Testis (tissue), 2 donors: ENCODE results near the gene CDC14A.

Experiments used
- CTCF ChIP-seq, 3 experiments: fragments of 450-650 bp in 2 of 3; fragments of 200-600 bp in 1 of 3; sonication (generic) in 1 of 3; IDR thresholded peaks; one replicate each; pipeline ENCODE4 v1.5.1; 2016 to 2019; ENCODE audit warnings: antibody characterized with exemption in 3 of 3, mild to moderate bottlenecking in 2 of 3, moderate library complexity in 1 of 3
- POLR2A ChIP-seq: fragments of 450-650 bp; IDR thresholded peaks from one replicate; pipeline ENCODE4 v1.6.1; 2017; ENCODE audit warnings: antibody characterized with exemption, mild to moderate bottlenecking, moderate library complexity

GRCh38 chr1:100411019-100411418, 58.7 kb downstream of the CDC14A start:
- TF ChIP-seq CTCF (IDR thresholded peaks at IDR 0.05) (no peak), POLR2A (no peak)
